PC-3 (cell line): ENCODE results near the gene RUFY2. TPM values are rescaled to one million over a fixed set of nuclear protein-coding genes. Genes with fewer than 3 reads are reported as not detected.

ENCODE experiments used
- ATAC-seq: fragments of 200-7000 bp; cut with Tn5 transposase; 2 replicates; pipeline ENCODE4 v1.9.1; 2020; ENCODE audit warnings: mild to moderate bottlenecking, moderate library complexity
- BruUV-seq: library from RNA; stranded (reverse); fragments of 400-500 nt; replicated peaks from 2 replicates; lab custom pipeline; 2021; lab: Mats Ljungman, UMichigan
- CTCF ChIA-PET: fragments of 300-600 bp; sonication (Branson Sonifier 250); formaldehyde crosslinking; loops from one replicate; lab custom pipeline; 2022; ENCODE audit warnings: antibody characterized with exemption; lab: Charles Lee
- POLR2A ChIA-PET: fragments of 300-600 bp; sonication (Branson Sonifier 250); formaldehyde crosslinking; loops from one replicate; lab custom pipeline; 2022; ENCODE audit warnings: antibody characterized with exemption; ENCODE audit not compliant: unreplicated experiment; lab: Charles Lee
- DNase-seq: peaks from one replicate; pipeline ENCODE4 v3.0.0-alpha.2; 2015
- H2AFZ ChIP-seq: fragments of 300-600 bp; sonication (generic); 2 replicates; pipeline ENCODE4 v1.6.0; 2016; ENCODE audit warnings: antibody characterized with exemption, low read length
- H3F3A ChIP-seq: fragments of 300-600 bp; sonication (generic); one replicate; pipeline ENCODE4 v1.6.0; 2017; ENCODE audit warnings: antibody characterized with exemption, low read length, control low read depth, mild to moderate bottlenecking; ENCODE audit not compliant: unreplicated experiment
- H3K27ac ChIP-seq: fragments of 300-600 bp; sonication (generic); 2 replicates; pipeline ENCODE4 v1.5.1; 2016; ENCODE audit warnings: mild to moderate bottlenecking, low read length
- H3K27me3 ChIP-seq: fragments of 300-600 bp; sonication (generic); 2 replicates; pipeline ENCODE4 v1.6.1; 2016; ENCODE audit warnings: low read length, mixed read lengths
- H3K36me3 ChIP-seq: fragments of 300-600 bp; sonication (generic); 2 replicates; pipeline ENCODE4 v1.6.1; 2016; ENCODE audit warnings: low read depth, mixed run types, low read length, mixed read lengths
- H3K4me1 ChIP-seq: fragments of 300-600 bp; sonication (generic); 2 replicates; pipeline ENCODE4 v1.5.1; 2016; ENCODE audit warnings: low read length; ENCODE audit not compliant: insufficient read depth
- H3K4me2 ChIP-seq: fragments of 300-600 bp; sonication (generic); 2 replicates; pipeline ENCODE4 v1.6.0; 2016; ENCODE audit warnings: low read length
- H3K4me3 ChIP-seq: fragments of 300-600 bp; sonication (generic); 2 replicates; pipeline ENCODE4 v1.5.1; 2016; ENCODE audit warnings: mild to moderate bottlenecking, low read length, mixed read lengths
- H3K79me2 ChIP-seq: fragments of 300-600 bp; sonication (generic); 2 replicates; pipeline ENCODE4 v1.6.1; 2017; ENCODE audit warnings: low read length, mixed read lengths
- H3K9ac ChIP-seq: fragments of 300-600 bp; sonication (generic); 2 replicates; pipeline ENCODE4 v1.6.0; 2016; ENCODE audit warnings: mild to moderate bottlenecking, low read length
- H3K9me2 ChIP-seq: fragments of 300-600 bp; sonication (generic); replicated peaks from 2 replicates; pipeline ENCODE4 v1.6.1; 2016; ENCODE audit warnings: mixed run types, low read length, mixed read lengths
- H3K9me3 ChIP-seq: fragments of 300-600 bp; sonication (generic); 2 replicates; pipeline ENCODE4 v1.6.1; 2016; ENCODE audit warnings: low read length, mixed read lengths
- H4K20me1 ChIP-seq: fragments of 300-600 bp; sonication (generic); 2 replicates; pipeline ENCODE4 v1.6.1; 2016; ENCODE audit warnings: low read length, mixed read lengths
- EZH2 ChIP-seq: fragments of 300-600 bp; sonication (generic); IDR thresholded peaks from one replicate; pipeline ENCODE4 v1.6.1; 2017; ENCODE audit warnings: antibody characterized with exemption, mild to moderate bottlenecking, low read length; ENCODE audit not compliant: unreplicated experiment
- EZH2phosphoT487 ChIP-seq: fragments of 300-600 bp; sonication (generic); IDR thresholded peaks from 2 replicates; pipeline ENCODE4 v1.6.1; 2018; ENCODE audit warnings: mild to moderate bottlenecking, antibody characterized with exemption, low read length, borderline replicate concordance
- intact Hi-C: fragments of 100-400 bp; cut with micrococcal nuclease; formaldehyde crosslinking; loops from 2 replicates; pipeline ENCODE4 v1.9.0; 2023
- total RNA-seq: library from RNA; depleted of rRNA; stranded (reverse); fragments of >200 nt; gene quantifications from 2 replicates; pipeline ENCODE4 v1.2.3, GENCODE V29; 2014
- TF ChIP-seq, protein P1 (sequence below): fragments of 300-600 bp; sonication (generic); conservative IDR thresholded peaks from 2 replicates; pipeline ENCODE4 v1.5.1; 2017; ENCODE audit warnings: antibody characterized with exemption, low read depth, mild to moderate bottlenecking, low read length

The RUFY2 gene
- total RNA-seq, 1 experiment from 2014 or later, result 18.3 TPM

- Histone ChIP-seq H4K20me1 (peaks cover 48% of the 10 kb centered on the region), H3K36me3 (peaks cover 40% of the 10 kb centered on the region), H3K9me2 (no peaks in the 10 kb centered on the region), H3K9ac (peak within 1 kb of the TSS; percentile 96), H3K27ac (peak within 1 kb of the TSS; percentile 82), H3K9me3 (no peaks in the 10 kb centered on the region), H3K4me2 (peak within 1 kb of the TSS; percentile 81), H3K4me1 (peaks cover 49% of the 10 kb centered on the region), H3K27me3 (no peaks in the 10 kb centered on the region), H3K4me3 (peak within 1 kb of the TSS; percentile 87), H2AFZ (peak within 1 kb of the TSS; percentile 86), H3F3A (no peaks in the 10 kb centered on the region), H3K79me2 (peaks cover 63% of the 10 kb centered on the region)
- intact Hi-C loops, result loop anchor here (5.0 to 10.0 kb wide), 5 partner anchors 245 to 570 kb away; partner anchors contain the start of genes CCAR1, DDX50 and SIRT1
- TSS peak; percentile 36 for BruUV-seq
- DNase-seq (peak; percentile 86), ATAC-seq (peak; percentile 25)
- TF ChIP-seq EZH2phosphoT487, result no peak
- TF ChIP-seq, protein P1, sequence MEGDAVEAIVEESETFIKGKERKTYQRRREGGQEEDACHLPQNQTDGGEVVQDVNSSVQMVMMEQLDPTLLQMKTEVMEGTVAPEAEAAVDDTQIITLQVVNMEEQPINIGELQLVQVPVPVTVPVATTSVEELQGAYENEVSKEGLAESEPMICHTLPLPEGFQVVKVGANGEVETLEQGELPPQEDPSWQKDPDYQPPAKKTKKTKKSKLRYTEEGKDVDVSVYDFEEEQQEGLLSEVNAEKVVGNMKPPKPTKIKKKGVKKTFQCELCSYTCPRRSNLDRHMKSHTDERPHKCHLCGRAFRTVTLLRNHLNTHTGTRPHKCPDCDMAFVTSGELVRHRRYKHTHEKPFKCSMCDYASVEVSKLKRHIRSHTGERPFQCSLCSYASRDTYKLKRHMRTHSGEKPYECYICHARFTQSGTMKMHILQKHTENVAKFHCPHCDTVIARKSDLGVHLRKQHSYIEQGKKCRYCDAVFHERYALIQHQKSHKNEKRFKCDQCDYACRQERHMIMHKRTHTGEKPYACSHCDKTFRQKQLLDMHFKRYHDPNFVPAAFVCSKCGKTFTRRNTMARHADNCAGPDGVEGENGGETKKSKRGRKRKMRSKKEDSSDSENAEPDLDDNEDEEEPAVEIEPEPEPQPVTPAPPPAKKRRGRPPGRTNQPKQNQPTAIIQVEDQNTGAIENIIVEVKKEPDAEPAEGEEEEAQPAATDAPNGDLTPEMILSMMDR, result peak; percentile 63
- TF ChIP-seq EZH2, result no peak
- ChIA-PET CTCF (interaction anchor here (0.6 to 3.1 kb wide), 3 partner anchors 24 to 120 kb away, joined by 3 to 18 read pairs (median 4); no protein-coding TSS in a partner anchor), POLR2A (interaction anchor here (0.6 to 1.2 kb wide), 6 partner anchors 240 to 1076 kb away, joined by 5 to 24 read pairs (median 7); no protein-coding TSS in a partner anchor)
These were observed 74.6 kb downstream of the RUFY2 start, which contains the start of gene PBLD for GRCh38 chr10:68332259-68333057. Gene PBLD, minus strand, starts transcription at chr10:68332928. Its CDS starts 26,084 bp downstream, at chr10:68306844.

GRCh38 chr10:68331455-68332258 lies 75.4 kb downstream of the RUFY2 start, which contains the start of gene HNRNPH3:
Gene HNRNPH3, plus strand, starts transcription at chr10:68332064. Its CDS starts 5,158 bp downstream, at chr10:68337222.
- peak within 1 kb of the TSS; percentile 96 for H3K9ac ChIP-seq
- ATAC-seq (peak; percentile 74), DNase-seq (peak; percentile 100)
- TF ChIP-seq EZH2 (no peak), EZH2phosphoT487 (no peak)
- TF ChIP-seq, protein P1, result no peak
- ChIA-PET CTCF (interaction anchor here (0.7 to 3.1 kb wide), 2 partner anchors 112 to 119 kb away, joined by 3 to 18 read pairs; no protein-coding TSS in a partner anchor), POLR2A (interaction anchor here (0.6 to 1.2 kb wide), 6 partner anchors 18 to 1077 kb away, joined by 4 to 24 read pairs (median 6); no protein-coding TSS in a partner anchor)
- peaks cover 40% of the 10 kb centered on the region for H4K20me1 ChIP-seq
- H3K27ac ChIP-seq, result peak within 1 kb of the TSS; percentile 82
- peaks cover 44% of the 10 kb centered on the region for H3K4me1 ChIP-seq
- H3K4me2 ChIP-seq, result peak within 1 kb of the TSS; percentile 81
- H3K27me3 ChIP-seq, result no peaks in the 10 kb centered on the region
- peaks cover 55% of the 10 kb centered on the region for H3K79me2 ChIP-seq
- peaks cover 32% of the 10 kb centered on the region for H3K36me3 ChIP-seq
- H3K9me3 ChIP-seq, result no peaks in the 10 kb centered on the region
- peak within 1 kb of the TSS; percentile 87 for H3K4me3 ChIP-seq
- H3K9me2 ChIP-seq, result no peaks in the 10 kb centered on the region
- intact Hi-C loops, result loop anchor here (5.0 to 10.0 kb wide), 5 partner anchors 244 to 571 kb away; partner anchors contain the start of genes CCAR1, DDX50 and SIRT1
- peak within 1 kb of the TSS; percentile 86 for H2AFZ ChIP-seq
- TSS peak; percentile 79 for BruUV-seq
- H3F3A ChIP-seq, result no peaks in the 10 kb centered on the region
